Mucosa of rectum (tissue), 2 donors: ENCODE results near the gene RAG2.

ENCODE experiments used
- H3K27ac ChIP-seq, 2 donors: one replicate each; pipeline ENCODE4 v1.7.0; 2013; ENCODE audit warnings: inconsistent platforms in 2 of 2, low read depth in 2 of 2, low read length in 2 of 2
- H3K27me3 ChIP-seq, 2 donors: one replicate each; pipeline ENCODE4 v1.7.0; 2013; ENCODE audit warnings: low read length in 2 of 2; ENCODE audit not compliant: control insufficient read depth in 2 of 2, insufficient read depth in 2 of 2
- H3K36me3 ChIP-seq, 2 donors: one replicate each; pipeline ENCODE4 v1.7.0; 2013; ENCODE audit warnings: low read length in 2 of 2; ENCODE audit not compliant: control insufficient read depth in 2 of 2, insufficient read depth in 2 of 2
- H3K4me1 ChIP-seq, 2 donors: one replicate each; pipeline ENCODE4 v1.7.0; 2013; ENCODE audit warnings: low read length in 2 of 2, mild to moderate bottlenecking in 1 of 2; ENCODE audit not compliant: control insufficient read depth in 2 of 2, insufficient read depth in 2 of 2
- H3K4me3 ChIP-seq, 2 donors: one replicate each; pipeline ENCODE4 v1.7.0; 2013; ENCODE audit warnings: low read length in 2 of 2
- H3K9ac ChIP-seq, 2 donors: one replicate each; pipeline ENCODE4 v1.7.0; 2013; ENCODE audit warnings: low read length in 2 of 2, low read depth in 1 of 2, mild to moderate bottlenecking in 1 of 2
- H3K9me3 ChIP-seq, 2 donors: one replicate each; pipeline ENCODE4 v1.7.0; 2013; ENCODE audit warnings: low read length in 2 of 2; ENCODE audit not compliant: control insufficient read depth in 2 of 2
- donor health status: healthy.
- donor health status: Normal muscosa, but diverticular disease.

RAG2 gene

GRCh38 chr11:36601155-36601554 lies 3.1 kb upstream of the RAG2 start:
- Histone ChIP-seq H3K27me3 (no peaks in the 10 kb centered on the region), H3K27ac (no peak overlapping the region), H3K36me3 (no peaks in the 10 kb centered on the region), H3K9me3 (no peaks in the 10 kb centered on the region), H3K9ac (no peak overlapping the region), H3K4me3 (no peak overlapping the region), H3K4me1 (no peaks in the 10 kb centered on the region)

DNA sequence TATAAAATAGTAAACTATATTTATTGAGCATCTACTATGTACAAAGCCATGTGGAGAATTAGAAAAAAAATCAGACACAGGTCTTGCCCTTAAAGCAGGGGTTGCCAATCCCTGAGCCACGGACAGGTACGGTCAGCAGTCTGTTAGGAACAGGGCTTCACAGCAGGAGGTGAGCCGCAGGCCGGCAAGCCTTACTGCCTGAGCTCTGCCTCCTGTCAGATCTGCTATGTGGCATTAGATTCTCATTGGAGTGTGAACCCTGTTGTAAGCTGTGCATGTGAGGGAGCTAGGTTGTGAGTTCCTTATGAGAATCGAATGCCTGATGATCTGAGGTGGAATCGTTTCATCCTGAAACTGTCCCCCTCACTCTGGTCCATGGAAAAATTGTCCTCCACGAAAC lies 2.1 kb upstream of the RAG2 start:
- H3K27ac ChIP-seq, result no peak overlapping the region
- H3K27me3 ChIP-seq, result no peaks in the 10 kb centered on the region
- H3K4me3 ChIP-seq, result no peak overlapping the region
- H3K4me1 ChIP-seq, result no peaks in the 10 kb centered on the region
- no peaks in the 10 kb centered on the region for H3K36me3 ChIP-seq
- H3K9ac ChIP-seq, result no peak overlapping the region
- H3K9me3 ChIP-seq, result no peaks in the 10 kb centered on the region

GRCh38 chr11:36596880-36597279 lies 1.2 kb downstream of the RAG2 start:
- Histone ChIP-seq H3K27ac (no peak overlapping the region), H3K4me1 (no peaks in the 10 kb centered on the region), H3K9ac (no peak overlapping the region), H3K9me3 (no peaks in the 10 kb centered on the region), H3K4me3 (no peak overlapping the region), H3K27me3 (no peaks in the 10 kb centered on the region), H3K36me3 (no peaks in the 10 kb centered on the region)

GRCh38 chr11:36594316-36594989 lies 3.6 kb downstream of the RAG2 start, which contains the start of gene IFTAP:
Gene IFTAP, plus strand, starts transcription at chr11:36594502. Its CDS starts 15,602 bp downstream, at chr11:36610104.
- Histone ChIP-seq H3K27ac (no peak within 1 kb of the TSS), H3K9me3 (no peaks in the 10 kb centered on the region), H3K4me1 (no peaks in the 10 kb centered on the region), H3K27me3 (no peaks in the 10 kb centered on the region), H3K36me3 (no peaks in the 10 kb centered on the region), H3K4me3 (peak within 1 kb of the TSS; percentile 87 to 94), H3K9ac (peak within 1 kb of the TSS; percentile 67 to 73)

DNA sequence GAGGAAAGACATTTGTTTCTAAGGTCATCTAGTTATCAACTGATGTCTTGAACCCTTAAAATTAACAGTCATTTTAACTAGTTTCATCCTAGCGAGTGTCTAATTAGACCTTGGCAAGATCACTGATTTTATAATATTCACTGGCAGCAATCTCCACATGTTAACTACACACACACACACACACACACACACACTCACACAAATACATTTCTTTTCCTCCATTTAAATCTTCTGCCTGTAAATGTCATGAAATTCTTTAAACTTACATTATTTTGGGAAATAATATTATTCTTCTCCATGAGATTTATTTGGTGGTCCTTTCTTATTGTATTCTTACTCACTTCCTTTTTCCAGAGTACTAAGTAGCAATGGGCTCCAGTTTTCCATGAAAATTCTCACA lies 6.6 kb downstream of the RAG2 start:
- Histone ChIP-seq H3K27ac (no peak overlapping the region), H3K9ac (no peak overlapping the region), H3K4me1 (no peaks in the 10 kb centered on the region), H3K27me3 (no peaks in the 10 kb centered on the region), H3K4me3 (no peak overlapping the region), H3K36me3 (no peaks in the 10 kb centered on the region), H3K9me3 (no peaks in the 10 kb centered on the region)

GRCh38 chr11:36590513-36590912 lies 7.5 kb downstream of the RAG2 start:
- H3K4me1 ChIP-seq, result no peaks in the 10 kb centered on the region
- no peak overlapping the region for H3K4me3 ChIP-seq
- H3K36me3 ChIP-seq, result no peaks in the 10 kb centered on the region
- H3K9ac ChIP-seq, result no peak overlapping the region
- H3K27ac ChIP-seq, result no peak overlapping the region
- no peaks in the 10 kb centered on the region for H3K9me3 ChIP-seq
- H3K27me3 ChIP-seq, result no peaks in the 10 kb centered on the region

- no peaks in the 10 kb centered on the region for H3K9me3 ChIP-seq
- no peaks in the 10 kb centered on the region for H3K27me3 ChIP-seq
- H3K36me3 ChIP-seq, result no peaks in the 10 kb centered on the region
- no peaks in the 10 kb centered on the region for H3K4me1 ChIP-seq
- no peak overlapping the region for H3K4me3 ChIP-seq
- H3K9ac ChIP-seq, result no peak overlapping the region
- no peak overlapping the region for H3K27ac ChIP-seq
Measured at GRCh38 chr11:36588099-36588498, 9.9 kb downstream of the RAG2 start.

DNA sequence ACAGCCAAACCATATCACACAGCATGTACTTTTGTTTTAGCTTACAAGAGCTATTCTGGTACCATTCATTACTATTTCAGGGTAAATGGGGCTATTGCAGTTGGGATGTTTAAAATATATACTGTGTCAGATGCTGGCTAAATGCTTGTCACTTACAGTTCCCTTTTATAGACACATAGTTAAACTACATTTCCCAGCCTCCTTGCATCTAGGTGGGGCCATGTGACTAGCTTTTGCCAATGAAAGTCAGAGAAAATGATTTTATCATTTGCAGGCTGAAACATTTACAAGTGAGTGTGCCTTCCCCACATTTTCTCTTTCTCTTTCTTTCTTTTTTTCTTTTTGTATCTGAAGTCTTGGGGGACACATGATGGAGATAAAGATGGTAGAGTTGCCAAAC lies 11.5 kb downstream of the RAG2 start:
- no peak overlapping the region for H3K9ac ChIP-seq
- no peak overlapping the region for H3K4me3 ChIP-seq
- H3K27ac ChIP-seq, result no peak overlapping the region
- no peaks in the 10 kb centered on the region for H3K9me3 ChIP-seq
- H3K27me3 ChIP-seq, result no peaks in the 10 kb centered on the region
- H3K4me1 ChIP-seq, result no peaks in the 10 kb centered on the region
- H3K36me3 ChIP-seq, result no peaks in the 10 kb centered on the region

GRCh38 chr11:36583667-36584066 lies 14.4 kb downstream of the RAG2 start:
- no peak overlapping the region for H3K27ac ChIP-seq
- H3K9ac ChIP-seq, result no peak overlapping the region
- H3K9me3 ChIP-seq, result no peaks in the 10 kb centered on the region
- H3K4me3 ChIP-seq, result no peak overlapping the region
- H3K27me3 ChIP-seq, result no peaks in the 10 kb centered on the region
- no peaks in the 10 kb centered on the region for H3K4me1 ChIP-seq
- H3K36me3 ChIP-seq, result no peaks in the 10 kb centered on the region

GRCh38 chr11:36581536-36581935 lies 16.5 kb downstream of the RAG2 start:
- no peak overlapping the region for H3K4me3 ChIP-seq
- no peaks in the 10 kb centered on the region for H3K27me3 ChIP-seq
- no peak overlapping the region for H3K27ac ChIP-seq
- no peaks in the 10 kb centered on the region for H3K36me3 ChIP-seq
- H3K9ac ChIP-seq, result no peak overlapping the region
- no peaks in the 10 kb centered on the region for H3K4me1 ChIP-seq
- H3K9me3 ChIP-seq, result no peaks in the 10 kb centered on the region

GRCh38 chr11:36578458-36578857 lies 19.6 kb downstream of the RAG2 start:
- H3K27ac ChIP-seq, result no peak overlapping the region
- H3K27me3 ChIP-seq, result no peaks in the 10 kb centered on the region
- H3K4me3 ChIP-seq, result no peak overlapping the region
- no peak overlapping the region for H3K9ac ChIP-seq
- no peaks in the 10 kb centered on the region for H3K4me1 ChIP-seq
- H3K36me3 ChIP-seq, result no peaks in the 10 kb centered on the region
- no peaks in the 10 kb centered on the region for H3K9me3 ChIP-seq
